GM12801 (cell line): ENCODE data around the gene OR14C36.

ENCODE experiments used
- TF ChIP-seq, protein P1 (sequence below): IDR thresholded peaks from one replicate; pipeline ENCODE4 v1.5.1; 2011; ENCODE audit warnings: control low read depth; ENCODE audit not compliant: insufficient read length; ENCODE audit errors: extremely low read depth

Gene OR14C36, protein sequence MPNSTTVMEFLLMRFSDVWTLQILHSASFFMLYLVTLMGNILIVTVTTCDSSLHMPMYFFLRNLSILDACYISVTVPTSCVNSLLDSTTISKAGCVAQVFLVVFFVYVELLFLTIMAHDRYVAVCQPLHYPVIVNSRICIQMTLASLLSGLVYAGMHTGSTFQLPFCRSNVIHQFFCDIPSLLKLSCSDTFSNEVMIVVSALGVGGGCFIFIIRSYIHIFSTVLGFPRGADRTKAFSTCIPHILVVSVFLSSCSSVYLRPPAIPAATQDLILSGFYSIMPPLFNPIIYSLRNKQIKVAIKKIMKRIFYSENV

DNA sequence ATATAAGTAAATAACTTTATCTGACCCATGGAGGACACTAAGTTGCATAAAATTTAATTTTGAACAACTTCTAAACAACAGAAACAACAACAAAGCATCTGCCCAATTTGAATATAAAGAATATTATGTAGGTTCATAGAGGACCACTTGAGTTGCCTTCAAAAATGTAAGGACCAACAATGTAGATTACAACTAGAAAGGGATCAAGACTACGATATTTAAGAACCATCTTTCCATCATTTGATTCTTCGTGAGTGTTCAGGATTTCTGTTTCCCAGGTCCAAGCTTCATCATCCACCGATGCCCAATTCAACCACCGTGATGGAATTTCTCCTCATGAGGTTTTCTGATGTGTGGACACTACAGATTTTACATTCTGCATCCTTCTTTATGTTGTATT, at the start of gene OR14C36:
OR14C36 (plus strand) TSS at position 301 of the 400 bp plus-strand sequence; CDS start at position 301, 0 bp downstream.
- TF ChIP-seq, protein P1, sequence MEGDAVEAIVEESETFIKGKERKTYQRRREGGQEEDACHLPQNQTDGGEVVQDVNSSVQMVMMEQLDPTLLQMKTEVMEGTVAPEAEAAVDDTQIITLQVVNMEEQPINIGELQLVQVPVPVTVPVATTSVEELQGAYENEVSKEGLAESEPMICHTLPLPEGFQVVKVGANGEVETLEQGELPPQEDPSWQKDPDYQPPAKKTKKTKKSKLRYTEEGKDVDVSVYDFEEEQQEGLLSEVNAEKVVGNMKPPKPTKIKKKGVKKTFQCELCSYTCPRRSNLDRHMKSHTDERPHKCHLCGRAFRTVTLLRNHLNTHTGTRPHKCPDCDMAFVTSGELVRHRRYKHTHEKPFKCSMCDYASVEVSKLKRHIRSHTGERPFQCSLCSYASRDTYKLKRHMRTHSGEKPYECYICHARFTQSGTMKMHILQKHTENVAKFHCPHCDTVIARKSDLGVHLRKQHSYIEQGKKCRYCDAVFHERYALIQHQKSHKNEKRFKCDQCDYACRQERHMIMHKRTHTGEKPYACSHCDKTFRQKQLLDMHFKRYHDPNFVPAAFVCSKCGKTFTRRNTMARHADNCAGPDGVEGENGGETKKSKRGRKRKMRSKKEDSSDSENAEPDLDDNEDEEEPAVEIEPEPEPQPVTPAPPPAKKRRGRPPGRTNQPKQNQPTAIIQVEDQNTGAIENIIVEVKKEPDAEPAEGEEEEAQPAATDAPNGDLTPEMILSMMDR: no peak

DNA sequence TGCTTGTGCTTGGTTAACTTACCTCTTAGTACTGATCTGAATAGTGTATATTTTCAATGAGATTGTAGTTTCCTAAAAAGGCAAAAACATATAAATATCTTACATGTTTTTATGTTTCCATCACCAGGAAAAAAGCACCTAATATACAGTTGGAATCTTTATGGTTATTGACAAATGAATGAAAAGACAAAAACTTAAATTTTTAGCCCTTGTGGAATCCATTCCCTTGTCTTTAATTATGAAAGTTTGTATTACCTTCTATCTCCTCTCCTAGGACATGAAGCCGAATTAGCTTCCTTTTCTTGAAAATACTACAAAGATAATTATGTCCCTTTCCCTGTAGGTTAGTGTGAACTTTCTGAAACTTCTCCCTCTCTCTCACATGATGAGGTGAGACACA, 45.3 kb upstream of the OR14C36 start, which contains the start of gene OR2T12:
OR2T12 (minus strand) TSS at position 101 of the 400 bp plus-strand sequence. CDS start 7,846 bp downstream, outside the sequence.
- TF ChIP-seq, protein P1: no peak

DNA sequence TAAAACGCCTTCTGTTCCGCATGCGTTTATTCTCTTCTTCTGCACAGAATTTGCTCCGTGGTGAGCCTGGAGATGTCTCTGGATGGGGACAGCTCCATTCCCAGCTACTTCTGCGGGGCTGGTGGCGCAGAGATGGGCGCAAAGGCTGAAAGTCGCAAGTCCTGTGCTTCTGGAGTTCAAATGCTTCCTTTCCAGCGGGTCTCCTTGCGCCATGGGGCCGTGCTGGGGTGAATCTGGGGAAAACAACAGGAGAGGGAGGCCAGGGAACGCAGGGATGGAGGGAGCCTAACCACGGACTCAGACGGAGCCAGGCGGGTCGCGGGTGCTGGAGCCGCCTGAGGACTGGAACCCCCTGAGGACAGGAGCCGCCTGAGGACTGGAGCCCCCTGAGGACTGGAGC, 42.5 kb upstream of the OR14C36 start:
- TF ChIP-seq, protein P1: no peak

DNA sequence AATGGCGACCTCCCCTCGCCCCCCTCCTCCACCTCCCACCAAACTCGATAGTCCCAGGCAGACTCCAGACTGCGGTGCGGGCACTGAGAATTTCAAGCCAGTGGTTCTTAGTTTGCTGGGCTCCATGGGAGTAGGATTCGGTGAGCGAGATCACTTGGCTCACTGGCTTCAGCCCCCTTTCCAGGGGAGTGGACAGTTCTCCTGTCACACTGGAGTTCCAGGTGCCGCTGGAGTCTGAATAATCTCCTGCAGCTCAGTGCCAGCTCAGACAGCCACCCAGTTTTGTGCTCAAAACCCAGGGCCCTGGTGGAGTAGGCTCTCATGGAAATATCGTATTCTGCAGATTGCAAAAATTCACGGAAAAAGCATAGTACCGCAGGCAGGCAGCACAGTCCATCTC, 31.8 kb upstream of the OR14C36 start:
- TF ChIP-seq, protein P1: no peak

DNA sequence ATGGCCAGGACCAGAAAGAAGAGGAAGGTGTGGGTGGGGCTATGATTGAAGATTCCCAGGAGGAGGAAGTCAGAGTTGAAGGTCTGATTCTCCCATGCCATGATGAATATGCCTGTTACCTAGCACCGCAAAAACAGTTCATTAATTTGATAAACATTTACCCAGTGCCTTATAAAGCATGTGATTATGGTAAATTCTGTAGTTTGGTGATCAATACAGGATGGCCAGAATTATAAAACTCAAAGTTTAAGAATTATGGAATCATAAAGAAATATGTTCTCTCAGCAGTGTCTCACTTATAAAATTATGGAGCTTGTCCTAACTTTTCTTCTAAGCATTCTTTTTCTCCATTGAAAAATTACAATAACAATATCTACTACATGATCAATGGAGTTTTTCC, 24.1 kb upstream of the OR14C36 start, which contains the start of gene OR2M7:
OR2M7 (minus strand) TSS at position 101 of the 400 bp plus-strand sequence; CDS start at position 101, 0 bp downstream.
- TF ChIP-seq, protein P1: no peak

DNA sequence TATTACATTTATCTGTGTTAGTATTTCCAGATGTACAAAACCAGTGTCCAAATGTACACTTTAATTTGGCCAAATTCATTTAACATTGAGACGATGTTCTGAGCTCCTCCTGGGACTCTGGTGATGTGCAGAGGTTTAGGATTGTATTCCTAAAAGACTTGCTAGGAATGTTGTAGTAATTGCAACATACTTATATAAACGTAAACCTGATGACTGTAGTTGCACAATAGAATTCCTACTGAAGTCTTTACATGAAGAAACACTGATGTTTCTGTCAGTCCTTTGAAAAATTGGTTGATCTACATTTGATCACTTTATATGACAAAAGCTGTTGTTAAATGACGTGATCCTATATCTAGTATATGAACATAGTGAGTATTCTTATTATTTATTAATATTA, 5.1 kb upstream of the OR14C36 start:
- TF ChIP-seq, protein P1: no peak

DNA sequence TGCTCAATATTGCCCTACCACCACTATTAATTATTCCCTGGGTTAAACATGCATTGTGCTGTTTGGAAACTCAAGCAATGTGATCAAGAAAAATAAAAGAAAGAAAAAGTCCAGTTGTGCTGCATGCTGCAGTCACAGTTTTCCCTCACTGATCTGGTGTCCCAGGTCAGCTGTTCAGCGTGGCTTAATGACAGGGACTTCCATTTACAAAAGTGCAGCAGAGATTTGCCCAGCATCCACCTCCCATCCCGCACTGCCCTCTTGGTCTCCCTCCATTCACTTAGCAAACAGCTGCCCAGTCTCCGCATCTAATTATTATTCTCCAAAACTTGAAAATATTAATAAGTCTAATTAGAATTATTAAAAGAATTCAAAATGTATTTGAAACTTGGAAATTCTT, 10.8 kb downstream of the OR14C36 start:
- TF ChIP-seq, protein P1: no peak
